GM21515 (cell line): Measurements from ENCODE around the gene ARID5B.

Experiments used
- ATAC-seq: cut with Tn5 transposase; IDR thresholded peaks from one replicate; pipeline ENCODE4 v1.9.1; 2021; ENCODE audit not compliant: unreplicated experiment

Gene ARID5B

DNA sequence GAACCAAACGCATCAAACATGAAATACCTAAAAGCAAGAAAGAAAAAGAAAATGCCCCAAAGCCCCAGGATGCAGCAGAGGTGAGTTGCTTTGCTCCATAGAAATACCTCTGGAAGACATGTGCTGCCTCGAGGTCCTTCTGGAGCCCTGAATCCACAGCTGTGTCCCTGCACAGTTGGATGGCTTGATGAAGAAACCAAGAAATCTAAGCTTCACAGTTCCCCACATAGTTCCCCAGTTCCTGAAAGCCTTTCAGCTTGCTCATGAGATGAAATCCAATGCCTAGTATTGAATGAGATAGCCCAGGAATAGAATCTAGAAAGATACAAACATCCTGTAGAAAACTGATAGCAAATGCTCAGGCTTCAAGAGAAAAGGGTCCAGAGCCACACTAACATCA is 184.3 kb downstream of the ARID5B start:
- ATAC-seq: no peak

- no peak for ATAC-seq
These were observed 185.8 kb downstream of the ARID5B start for GRCh38 chr10:62087329-62087728.

GRCh38 chr10:62088786-62089185 is 187.3 kb downstream of the ARID5B start:
- ATAC-seq: no peak

DNA sequence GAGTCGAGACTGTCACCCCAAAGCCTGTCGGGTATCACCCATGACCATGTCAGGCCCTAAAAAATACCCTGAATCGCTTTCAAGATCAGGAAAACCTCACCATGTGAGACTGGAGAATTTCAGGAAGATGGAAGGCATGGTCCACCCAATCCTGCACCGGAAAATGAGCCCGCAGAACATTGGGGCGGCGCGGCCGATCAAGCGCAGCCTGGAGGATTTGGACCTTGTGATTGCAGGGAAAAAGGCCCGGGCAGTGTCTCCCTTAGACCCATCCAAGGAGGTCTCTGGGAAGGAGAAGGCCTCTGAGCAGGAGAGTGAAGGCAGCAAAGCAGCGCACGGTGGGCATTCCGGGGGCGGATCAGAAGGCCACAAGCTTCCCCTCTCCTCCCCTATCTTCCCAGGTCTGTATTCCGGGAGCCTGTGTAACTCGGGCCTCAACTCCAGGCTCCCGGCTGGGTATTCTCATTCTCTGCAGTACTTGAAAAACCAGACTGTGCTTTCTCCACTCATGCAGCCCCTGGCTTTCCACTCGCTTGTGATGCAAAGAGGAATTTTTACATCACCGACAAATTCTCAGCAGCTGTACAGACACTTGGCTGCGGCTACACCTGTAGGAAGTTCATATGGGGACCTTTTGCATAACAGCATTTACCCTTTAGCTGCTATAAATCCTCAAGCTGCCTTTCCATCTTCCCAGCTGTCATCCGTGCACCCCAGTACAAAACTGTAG is 191.0 kb downstream of the ARID5B start:
- ATAC-seq: no peak

GRCh38 chr10:62093863-62094291 is 192.4 kb downstream of the ARID5B start:
- ATAC-seq: no peak

GRCh38 chr10:62095181-62096122 is 194.0 kb downstream of the ARID5B start:
- no peak for ATAC-seq

DNA sequence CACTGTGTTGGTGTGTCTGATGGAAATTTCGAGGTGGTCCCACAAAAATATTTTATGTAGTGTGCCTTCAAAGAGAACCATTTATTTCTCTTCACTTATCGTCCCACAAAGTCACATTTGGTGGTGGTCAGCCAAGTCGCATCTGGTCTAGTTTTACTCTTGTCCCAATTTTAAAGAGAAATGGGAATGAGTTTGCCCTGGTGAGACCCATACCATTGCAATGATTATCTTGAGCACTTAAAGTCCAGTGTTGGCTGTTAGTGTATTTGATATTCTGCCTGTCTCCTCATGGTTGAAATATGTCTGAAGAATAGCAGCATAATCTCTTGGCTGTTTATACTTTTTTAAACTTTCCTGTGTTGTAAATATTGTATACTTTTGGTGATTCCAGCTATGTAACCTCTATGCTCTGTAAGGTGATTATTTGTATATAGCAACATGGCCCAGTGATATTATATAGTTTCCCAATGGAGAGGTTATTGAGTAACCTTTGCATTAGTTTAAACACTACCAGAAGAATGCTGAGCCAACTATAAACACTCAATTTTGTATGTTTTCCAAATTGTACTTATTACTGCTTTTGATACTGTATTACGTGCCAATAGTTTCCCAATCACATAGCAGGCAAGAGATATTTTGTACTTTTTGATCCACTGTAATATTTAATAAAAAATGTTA is 194.9 kb downstream of the ARID5B start:
- no peak for ATAC-seq

DNA sequence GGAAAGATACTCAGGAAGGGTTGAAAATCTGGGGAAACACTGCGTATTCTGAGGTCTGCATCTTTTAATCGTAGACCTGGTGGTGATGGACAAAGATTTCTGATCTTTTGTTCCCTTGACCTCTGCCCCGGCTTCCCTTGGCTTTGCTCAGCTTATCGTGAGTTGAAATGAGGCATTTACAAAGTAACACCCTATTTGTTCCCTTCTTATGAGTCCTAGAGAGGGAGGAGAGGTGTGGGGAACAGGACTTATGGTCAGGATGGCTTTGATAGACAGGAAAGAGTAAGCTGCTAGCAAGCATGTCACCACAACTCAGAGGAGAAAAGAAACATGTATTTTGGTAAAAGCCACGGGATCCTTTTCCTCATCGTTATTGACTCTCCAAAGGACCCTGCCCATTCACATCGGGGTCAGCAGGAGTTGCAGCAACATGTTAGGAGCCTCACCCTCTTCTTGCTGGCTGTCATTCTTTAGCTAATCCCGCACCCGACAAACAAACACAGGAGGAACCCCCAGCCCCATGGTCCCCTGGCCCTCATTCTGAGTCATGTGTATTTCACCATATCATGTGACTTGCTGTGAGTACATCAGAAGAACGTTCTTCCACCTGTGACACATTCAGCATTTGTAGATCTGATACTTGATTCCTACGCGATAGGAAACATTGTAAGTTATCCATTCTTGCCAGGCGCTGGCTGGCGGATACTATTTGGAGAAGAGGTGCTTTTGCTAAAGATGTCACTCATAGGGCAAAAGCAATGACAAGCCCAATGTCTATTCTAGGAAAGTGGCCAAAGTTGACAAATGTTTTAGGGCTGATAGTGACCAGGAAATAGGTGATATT is 197.0 kb downstream of the ARID5B start:
- no peak for ATAC-seq

DNA sequence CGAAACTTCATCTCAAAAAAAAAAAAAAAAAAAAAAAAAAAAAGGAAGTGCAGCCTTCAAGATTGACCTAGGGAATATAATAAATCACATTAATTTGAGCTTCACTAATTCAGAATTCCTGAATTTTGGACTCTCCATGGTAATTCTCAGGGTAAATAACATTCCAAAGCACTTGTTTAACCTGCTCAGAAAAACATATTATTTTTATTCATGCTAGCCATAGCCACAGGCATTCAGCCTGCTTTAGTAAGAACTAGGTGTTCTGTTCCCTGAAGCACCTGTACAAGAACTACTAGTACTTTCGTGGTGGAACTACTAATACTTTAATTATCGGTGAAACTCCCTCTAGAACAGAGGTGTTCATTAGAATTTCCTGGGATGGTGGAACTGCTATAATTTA is 197.8 kb downstream of the ARID5B start:
- no peak for ATAC-seq

- no peak for ATAC-seq
These were observed 202.4 kb downstream of the ARID5B start for GRCh38 chr10:62103857-62104256.

GRCh38 chr10:62106929-62107519 is 205.5 kb downstream of the ARID5B start:
- no peak for ATAC-seq

- peak; percentile 29 for ATAC-seq
These were observed 207.5 kb downstream of the ARID5B start for GRCh38 chr10:62108759-62109586.

DNA sequence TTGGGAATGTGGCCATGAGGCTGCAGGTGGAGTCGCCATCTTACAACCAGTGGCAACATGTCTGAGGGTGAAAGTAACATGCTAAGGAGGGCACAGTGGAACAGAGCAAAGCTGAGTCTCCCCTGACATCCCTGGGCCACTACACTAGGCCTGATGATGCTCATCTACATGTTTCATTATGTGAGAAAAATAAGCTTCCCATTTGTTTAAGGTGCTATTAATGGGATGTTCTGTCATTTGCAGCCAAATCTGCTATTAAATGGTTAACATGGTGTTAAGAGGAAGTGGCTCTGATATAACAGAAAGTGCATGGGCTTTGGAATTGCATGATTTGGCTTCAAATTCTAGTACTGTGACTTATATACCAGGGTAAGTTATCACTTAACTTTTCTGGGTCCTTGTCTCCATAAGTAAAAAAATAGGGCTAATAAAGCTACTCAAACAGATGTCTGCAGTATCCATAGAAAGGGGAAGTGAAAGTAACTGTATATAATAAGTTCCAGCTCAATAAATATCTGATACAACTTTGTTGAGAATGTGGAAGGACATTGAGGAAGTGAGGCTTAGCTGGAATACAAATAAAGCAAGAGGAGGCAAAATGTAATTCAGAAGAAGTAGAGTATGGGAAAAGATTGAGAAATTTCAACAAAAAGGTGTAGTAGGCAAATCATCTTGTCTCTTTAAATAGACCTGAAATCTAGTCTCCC is 208.2 kb downstream of the ARID5B start:
- peak; percentile 69 for ATAC-seq

GRCh38 chr10:62112300-62112699 is 210.8 kb downstream of the ARID5B start:
- no peak for ATAC-seq

- ATAC-seq: no peak
These were observed 211.5 kb downstream of the ARID5B start for GRCh38 chr10:62112963-62113362.

GRCh38 chr10:62113680-62114079 is 212.2 kb downstream of the ARID5B start:
- ATAC-seq: no peak

DNA sequence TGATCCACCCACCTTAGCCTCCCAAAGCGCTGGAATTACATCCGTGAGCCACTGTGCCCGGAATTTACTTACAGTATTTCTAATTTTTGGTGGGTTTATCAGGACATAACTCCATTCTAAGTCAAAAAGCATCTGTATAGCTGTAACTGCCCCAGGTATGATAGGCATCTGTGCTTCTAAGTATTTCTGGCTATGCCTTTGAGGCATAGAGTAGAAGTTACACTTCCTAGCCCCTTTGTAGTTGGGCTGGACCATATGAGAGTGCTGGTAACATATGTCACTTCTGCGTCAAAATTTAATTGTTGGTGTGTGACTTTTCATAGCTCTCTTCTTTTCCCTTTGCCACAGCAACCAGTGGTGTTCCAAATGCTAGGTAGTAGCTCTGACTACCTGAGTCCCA is 213.8 kb downstream of the ARID5B start:
- no peak for ATAC-seq

DNA sequence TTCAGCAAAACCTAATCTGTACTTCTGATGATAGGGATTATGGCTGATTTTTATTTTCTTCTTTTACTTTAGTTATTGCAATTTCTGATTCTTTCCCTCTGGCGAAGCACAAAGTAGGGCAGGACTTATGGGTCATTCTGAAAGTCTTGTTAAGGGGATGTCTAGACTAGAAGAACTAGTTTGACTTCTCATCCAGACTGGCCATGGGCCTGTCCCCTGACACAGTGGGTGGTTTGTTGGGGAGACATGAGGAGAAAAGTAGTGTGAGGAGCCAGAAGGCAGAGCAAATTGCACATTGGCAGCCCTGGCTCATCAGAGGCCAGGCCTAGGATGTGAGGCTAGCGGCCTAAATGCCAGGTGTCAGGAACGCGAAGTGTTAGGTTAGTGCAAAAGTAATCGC is 214.3 kb downstream of the ARID5B start:
- no peak for ATAC-seq

DNA sequence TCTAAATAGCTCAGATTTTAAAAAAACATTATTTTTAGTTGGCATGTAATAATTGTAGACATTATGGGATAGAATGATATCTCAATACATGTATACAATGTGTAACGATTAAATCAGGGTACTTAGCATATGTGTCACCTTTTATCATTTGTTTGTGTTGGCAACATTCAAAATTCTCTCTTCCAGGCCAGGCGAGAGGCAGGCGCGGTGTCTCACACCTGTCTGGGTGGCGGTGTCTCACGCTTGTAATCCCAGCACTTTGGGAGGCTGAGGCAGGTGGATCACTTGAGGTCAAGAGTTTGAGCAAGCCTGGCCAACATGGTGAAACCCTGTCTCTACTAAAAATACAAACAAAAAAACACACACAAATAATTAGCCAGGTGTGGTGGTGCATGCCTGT is 215.4 kb downstream of the ARID5B start:
- ATAC-seq: no peak
